ENCODE results near the gene EVI5L. TPM values are rescaled to one million over a fixed set of nuclear protein-coding genes. Genes with fewer than 3 reads are reported as not detected.

Gene EVI5L
- total and polyA plus RNA-seq, 3 experiments from 2014 or later = 2.9 to 7.4 (median 6.7) TPM

GRCh38 chr19:7869910-7870511 lies 40.0 kb downstream of the EVI5L start:
- peaks cover 24% of the 10 kb centered on the region for H3K27me3 ChIP-seq (ENCODE audit: insufficient read depth, low read length, poor library complexity, severe bottlenecking)
- no peaks in the 10 kb centered on the region for H3K36me3 Mint-ChIP-seq
- H3K9me3 ChIP-seq (ENCODE audit: low read length) = no peaks in the 10 kb centered on the region
- peaks cover 37% of the 10 kb centered on the region for H3K4me1 ChIP-seq (ENCODE audit: insufficient read depth, low read length)
- no peaks in the 10 kb centered on the region for H3K36me3 ChIP-seq (ENCODE audit: insufficient read depth, low read length)
- H3K9me3 Mint-ChIP-seq = peaks cover 0 to 2% (median 0%) of the 10 kb centered on the region in 5 donors
- ChIA-PET CTCF (interaction anchor here (0.6 to 2.2 kb wide), 25 partner anchors 9 to 521 kb away, joined by 3 to 37 read pairs (median 4); partner anchors contain the start of genes ARHGEF18, LRRC8E, MAP2K7 and MCEMP1), POLR2A (interaction anchor here (0.9 to 2.2 kb wide), 5 partner anchors 11 to 190 kb away, joined by 3 to 16 read pairs (median 6); partner anchors contain the start of genes MAP2K7, SNAPC2, TIMM44 and TRAPPC5)
- H3K4me3 Mint-ChIP-seq = peak overlapping the region; percentile 66 to 90 (median 71)
- peaks cover 16 to 37% of the 10 kb centered on the region in 2 donors for H3K27me3 Mint-ChIP-seq
- peak overlapping the region in 2 of 8 donors; percentile 72 to 76 for H3K27ac Mint-ChIP-seq
- H3K27ac ChIP-seq (ENCODE audit: low read depth, low read length) = peak overlapping the region; percentile 59
- peak overlapping the region; percentile 34 for H3K4me3 ChIP-seq (ENCODE audit: low read length)
- DNase-seq = peak; percentile 45 to 76 (median 52)
- H3K4me1 Mint-ChIP-seq = peaks cover 33 to 52% (median 35%) of the 10 kb centered on the region in 3 donors

GRCh38 chr19:7870571-7871436 lies 40.8 kb downstream of the EVI5L start:
- peak; percentile 23 to 75 (median 48) for DNase-seq
- CTCF ChIA-PET = no interaction called here
- Mint-ChIP-seq H3K27me3 (peaks cover 19 to 30% of the 10 kb centered on the region in 2 donors), H3K4me3 (peak overlapping the region; percentile 24 to 90 (median 69)), H3K4me1 (peaks cover 26 to 46% (median 28%) of the 10 kb centered on the region in 3 donors), H3K27ac (peak overlapping the region in 4 of 8 donors; percentile 16 to 73 (median 29)), H3K36me3 (no peaks in the 10 kb centered on the region), H3K9me3 (peaks cover 0 to 2% (median 0%) of the 10 kb centered on the region in 5 donors)
- Histone ChIP-seq H3K36me3 (ENCODE audit: insufficient read depth, low read length) (no peaks in the 10 kb centered on the region), H3K4me1 (ENCODE audit: insufficient read depth, low read length) (peaks cover 31% of the 10 kb centered on the region), H3K27me3 (ENCODE audit: insufficient read depth, low read length, poor library complexity, severe bottlenecking) (peaks cover 24% of the 10 kb centered on the region), H3K4me3 (ENCODE audit: low read length) (no peak overlapping the region), H3K27ac (ENCODE audit: low read depth, low read length) (peak overlapping the region; percentile 57), H3K9me3 (ENCODE audit: low read length) (no peaks in the 10 kb centered on the region)
- POLR2A ChIA-PET = no interaction called here

- Mint-ChIP-seq H3K9me3 (peaks cover 0 to 2% (median 0%) of the 10 kb centered on the region in 5 donors), H3K4me1 (peaks cover 26 to 46% (median 28%) of the 10 kb centered on the region in 3 donors), H3K27ac (peak overlapping the region in 5 of 8 donors; percentile 14 to 73 (median 27)), H3K27me3 (peaks cover 19 to 34% of the 10 kb centered on the region in 2 donors), H3K36me3 (no peaks in the 10 kb centered on the region), H3K4me3 (peak overlapping the region; percentile 24 to 83 (median 67))
- peak; percentile 72 to 87 (median 82) for DNase-seq
- Histone ChIP-seq H3K27me3 (ENCODE audit: insufficient read depth, low read length, poor library complexity, severe bottlenecking) (peaks cover 24% of the 10 kb centered on the region), H3K9me3 (ENCODE audit: low read length) (no peaks in the 10 kb centered on the region), H3K4me1 (ENCODE audit: insufficient read depth, low read length) (peaks cover 31% of the 10 kb centered on the region), H3K27ac (ENCODE audit: low read depth, low read length) (peak overlapping the region; percentile 57), H3K36me3 (ENCODE audit: insufficient read depth, low read length) (no peaks in the 10 kb centered on the region), H3K4me3 (ENCODE audit: low read length) (peak overlapping the region; percentile 39)
- ChIA-PET POLR2A (no interaction called here), CTCF (no interaction called here)
Measured at GRCh38 chr19:7871437-7872305, 41.7 kb downstream of the EVI5L start.

GRCh38 chr19:7872306-7873204 lies 42.5 kb downstream of the EVI5L start:
- Histone ChIP-seq H3K36me3 (ENCODE audit: insufficient read depth, low read length) (no peaks in the 10 kb centered on the region), H3K4me1 (ENCODE audit: insufficient read depth, low read length) (peaks cover 31% of the 10 kb centered on the region), H3K9me3 (ENCODE audit: low read length) (no peaks in the 10 kb centered on the region), H3K27ac (ENCODE audit: low read depth, low read length) (no peak overlapping the region), H3K27me3 (ENCODE audit: insufficient read depth, low read length, poor library complexity, severe bottlenecking) (peaks cover 24% of the 10 kb centered on the region), H3K4me3 (ENCODE audit: low read length) (no peak overlapping the region)
- no peak for DNase-seq
- H3K4me1 Mint-ChIP-seq = peaks cover 26 to 46% (median 28%) of the 10 kb centered on the region in 3 donors
- H3K9me3 Mint-ChIP-seq = peaks cover 0 to 2% (median 0%) of the 10 kb centered on the region in 5 donors
- no peaks in the 10 kb centered on the region for H3K36me3 Mint-ChIP-seq
- H3K27ac Mint-ChIP-seq = peak overlapping the region in 1 of 8 donors; percentile 16
- POLR2A ChIA-PET = no interaction called here
- CTCF ChIA-PET = no interaction called here
- peaks cover 19 to 30% of the 10 kb centered on the region in 2 donors for H3K27me3 Mint-ChIP-seq
- peak overlapping the region in 6 of 7 donors; percentile 32 to 69 (median 57) for H3K4me3 Mint-ChIP-seq

- peaks cover 0 to 2% (median 0%) of the 10 kb centered on the region in 5 donors for H3K9me3 Mint-ChIP-seq
- no peaks in the 10 kb centered on the region for H3K36me3 ChIP-seq (ENCODE audit: insufficient read depth, low read length)
- DNase-seq = no peak
- no peaks in the 10 kb centered on the region for H3K36me3 Mint-ChIP-seq
- H3K27me3 ChIP-seq (ENCODE audit: insufficient read depth, low read length, poor library complexity, severe bottlenecking) = peaks cover 24% of the 10 kb centered on the region
- no peak overlapping the region for H3K27ac ChIP-seq (ENCODE audit: low read depth, low read length)
- peaks cover 27% of the 10 kb centered on the region for H3K4me1 ChIP-seq (ENCODE audit: insufficient read depth, low read length)
- H3K4me1 Mint-ChIP-seq = peaks cover 23 to 42% (median 23%) of the 10 kb centered on the region in 3 donors
- H3K4me3 ChIP-seq (ENCODE audit: low read length) = no peak overlapping the region
- no peaks in the 10 kb centered on the region for H3K9me3 ChIP-seq (ENCODE audit: low read length)
- H3K27ac Mint-ChIP-seq = no peak overlapping the region
- peak overlapping the region in 5 of 7 donors; percentile 60 to 85 (median 76) for H3K4me3 Mint-ChIP-seq
- ChIA-PET CTCF (no interaction called here), POLR2A (no interaction called here)
- peaks cover 19 to 29% of the 10 kb centered on the region in 2 donors for H3K27me3 Mint-ChIP-seq
Measured at GRCh38 chr19:7873304-7874075, 43.5 kb downstream of the EVI5L start.

- Mint-ChIP-seq H3K27ac (no peak within 1 kb of the TSS), H3K36me3 (no peaks in the 10 kb centered on the region), H3K4me1 (peaks cover 19 to 36% (median 20%) of the 10 kb centered on the region in 3 donors), H3K4me3 (peak within 1 kb of the TSS in 6 of 7 donors; percentile 32 to 85 (median 68)), H3K27me3 (peaks cover 19 to 29% of the 10 kb centered on the region in 2 donors), H3K9me3 (peaks cover 0 to 2% (median 0%) of the 10 kb centered on the region in 5 donors)
- Histone ChIP-seq H3K27me3 (ENCODE audit: insufficient read depth, low read length, poor library complexity, severe bottlenecking) (peaks cover 24% of the 10 kb centered on the region), H3K9me3 (ENCODE audit: low read length) (no peaks in the 10 kb centered on the region), H3K4me1 (ENCODE audit: insufficient read depth, low read length) (peaks cover 22% of the 10 kb centered on the region), H3K27ac (ENCODE audit: low read depth, low read length) (no peak within 1 kb of the TSS), H3K4me3 (ENCODE audit: low read length) (peak within 1 kb of the TSS; percentile 26), H3K36me3 (ENCODE audit: insufficient read depth, low read length) (no peaks in the 10 kb centered on the region)
- POLR2A ChIA-PET = no interaction called here
- no peak for DNase-seq
- CTCF ChIA-PET = interaction anchor here (0.7 to 1.0 kb wide), 2 partner anchors 11 to 21 kb away, joined by 3 read pairs; no protein-coding TSS in a partner anchor
Measured at GRCh38 chr19:7874076-7874896, 44.3 kb downstream of the EVI5L start, which contains the start of gene PRR36. PRR36 (minus strand) TSS chr19:7874390; CDS start chr19:7873689, 701 bp downstream.

All from CD8-positive, alpha-beta memory T cell (primary cell).